HL-60 (cell line): ENCODE data around the gene TUBA1C.
"Not testable (repeated sequence)": the region's sequence is repeated elsewhere in the genome, so short reads cannot be mapped to it uniquely, and the experiment has no call there.

Experiments used
- DNase-seq, 2 experiments: peaks; one replicate each; pipeline ENCODE4 v3.0.0-alpha.2; 2010 to 2020; ENCODE audit warnings: low read depth in 1 of 2, low spot score in 1 of 2
- H3K27ac ChIP-seq: fragments of 250-450 bp; sonication (Bioruptor Pico); replicated peaks from 2 replicates; pipeline ENCODE4 v1.5.1; 2020; ENCODE audit warnings: mild to moderate bottlenecking, moderate library complexity
- H3K27me3 ChIP-seq: fragments of 250-450 bp; sonication (Bioruptor Pico); 2 replicates; pipeline ENCODE4 v1.5.1; 2021; ENCODE audit warnings: mild to moderate bottlenecking, moderate library complexity; ENCODE audit not compliant: insufficient read depth, poor library complexity, severe bottlenecking
- H3K4me3 ChIP-seq: replicated peaks from 2 replicates; pipeline ENCODE4 v1.5.1; 2011; ENCODE audit warnings: mild to moderate bottlenecking, control low read depth, low read length; ENCODE audit not compliant: insufficient read depth
- CTCF ChIP-seq: IDR thresholded peaks from one replicate; pipeline ENCODE4 v1.5.1; 2011; ENCODE audit warnings: low read length, control low read depth, inconsistent platforms; ENCODE audit not compliant: insufficient read depth
- GABPA ChIP-seq: IDR thresholded peaks from 2 replicates; pipeline ENCODE4 v1.6.1; 2012; ENCODE audit warnings: low read depth
- POLR2AphosphoS5 ChIP-seq: IDR thresholded peaks from 2 replicates; pipeline ENCODE4 v1.6.1; 2012; ENCODE audit warnings: low read depth
- REST ChIP-seq: IDR thresholded peaks from 2 replicates; pipeline ENCODE4 v1.6.1; 2012; ENCODE audit warnings: low read depth; ENCODE audit not compliant: insufficient replicate concordance
- SPI1 ChIP-seq: IDR thresholded peaks from 2 replicates; pipeline ENCODE4 v1.6.1; 2012; ENCODE audit warnings: low read depth, mild to moderate bottlenecking, borderline replicate concordance

TUBA1C gene

GRCh38 chr12:49264466-49264872, 413 bp upstream of the TUBA1C start:
- Histone ChIP-seq H3K27ac (peak overlapping the region; percentile 76), H3K27me3 (no peaks in the 10 kb centered on the region), H3K4me3 (peak overlapping the region; percentile 86)
- DNase-seq = peak in 1 of 2 experiments; percentile 65
- no peak for TF ChIP-seq REST
- no peak for TF ChIP-seq GABPA
- no peak for TF ChIP-seq POLR2AphosphoS5
- no peak for TF ChIP-seq CTCF
- TF ChIP-seq SPI1 = no peak

GRCh38 chr12:49269191-49269590, 4.3 kb downstream of the TUBA1C start:
- not testable (repeated sequence) for H3K4me3 ChIP-seq, H3K27ac ChIP-seq, DNase-seq, H3K27me3 ChIP-seq

- Histone ChIP-seq H3K27me3 (no peaks in the 10 kb centered on the region), H3K4me3 (no peak overlapping the region), H3K27ac (no peak overlapping the region)
- TF ChIP-seq CTCF = no peak
- TF ChIP-seq REST = no peak
- DNase-seq = no peak
Measured at GRCh38 chr12:49272790-49273725, 8.2 kb downstream of the TUBA1C start.

- no peak for DNase-seq
- Histone ChIP-seq H3K27me3 (no peaks in the 10 kb centered on the region), H3K4me3 (no peak overlapping the region), H3K27ac (no peak overlapping the region)
- no peak for TF ChIP-seq SPI1
- peak; percentile 71; the same call in 1 of the 2 replicates for TF ChIP-seq POLR2AphosphoS5
Measured at GRCh38 chr12:49273726-49274395, 9.0 kb downstream of the TUBA1C start.
